NCI-H226 (cell line): ENCODE measurements around the gene DCAF11.

Source experiments
- DNase-seq: peaks from one replicate; pipeline ENCODE4 v3.0.0-alpha.2; 2015

Gene DCAF11

GRCh38 chr14:24122898-24123297, 8.3 kb downstream of the DCAF11 start:
- DNase-seq: no peak

- DNase-seq: no peak
Observed at GRCh38 chr14:24123424-24124417, 9.1 kb downstream of the DCAF11 start.

DNA sequence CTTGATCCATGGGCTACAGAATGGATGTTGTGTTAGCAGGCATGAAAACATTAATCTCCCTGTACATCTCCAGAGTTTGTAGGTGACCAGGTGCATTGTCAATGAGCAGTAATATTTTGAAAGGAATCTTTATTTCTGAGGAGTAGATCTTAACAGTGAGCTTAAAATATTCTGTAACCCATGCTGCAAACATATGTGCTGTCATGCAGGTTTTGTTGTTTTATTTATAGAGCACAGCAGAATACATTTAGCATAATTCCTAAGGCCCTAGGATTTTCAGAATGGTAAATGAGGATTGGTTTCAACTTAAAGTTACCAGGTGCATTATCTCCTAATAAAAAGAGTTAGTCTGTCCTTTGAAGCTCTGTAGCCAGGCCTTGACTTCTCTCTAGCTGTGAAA, 12.4 kb downstream of the DCAF11 start:
- DNase-seq: no peak

DNA sequence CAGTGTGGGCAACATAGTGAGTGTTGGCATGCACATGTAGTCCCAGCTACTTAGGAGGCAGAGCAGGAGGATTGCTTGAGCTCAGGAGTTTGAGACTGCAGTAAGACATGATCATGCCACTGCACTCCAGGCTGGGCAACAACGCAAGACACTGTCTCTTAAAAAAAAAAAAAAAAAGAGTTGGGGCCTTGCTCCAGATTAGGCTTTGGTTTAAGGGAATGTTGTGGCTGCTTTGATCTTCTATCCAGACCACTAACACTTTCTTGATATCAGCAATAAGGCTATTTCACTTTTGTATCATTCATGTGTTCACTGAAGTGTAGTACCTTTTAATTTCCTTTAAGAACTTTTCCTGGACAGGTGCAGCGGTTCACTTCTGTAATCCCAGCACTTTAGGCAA, 13.1 kb downstream of the DCAF11 start:
- no peak for DNase-seq

- DNase-seq: no peak
Observed at GRCh38 chr14:24129410-24129998, 14.9 kb downstream of the DCAF11 start.

DNA sequence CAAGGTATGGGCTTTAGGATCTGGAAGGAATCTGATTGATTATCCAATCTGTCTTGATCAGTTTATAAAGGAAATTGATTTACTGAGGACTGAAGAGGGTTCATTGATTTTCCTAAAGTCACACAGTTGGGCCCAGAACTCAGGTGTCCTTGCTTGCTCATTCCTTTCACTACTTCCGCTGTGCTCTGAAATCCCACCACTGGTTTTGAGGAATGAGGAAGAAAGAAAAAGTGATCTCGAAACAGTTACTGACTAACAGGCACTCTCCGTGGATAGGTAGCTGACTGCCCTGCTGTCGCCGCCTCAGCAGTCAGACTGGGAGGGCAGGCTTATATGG, 15.8 kb downstream of the DCAF11 start, which contains the start of gene FITM1:
TSS of gene FITM1 (plus strand) at position 280 of the 337 bp plus-strand sequence. CDS start 905 bp downstream, outside the sequence.
- DNase-seq: no peak

DNA sequence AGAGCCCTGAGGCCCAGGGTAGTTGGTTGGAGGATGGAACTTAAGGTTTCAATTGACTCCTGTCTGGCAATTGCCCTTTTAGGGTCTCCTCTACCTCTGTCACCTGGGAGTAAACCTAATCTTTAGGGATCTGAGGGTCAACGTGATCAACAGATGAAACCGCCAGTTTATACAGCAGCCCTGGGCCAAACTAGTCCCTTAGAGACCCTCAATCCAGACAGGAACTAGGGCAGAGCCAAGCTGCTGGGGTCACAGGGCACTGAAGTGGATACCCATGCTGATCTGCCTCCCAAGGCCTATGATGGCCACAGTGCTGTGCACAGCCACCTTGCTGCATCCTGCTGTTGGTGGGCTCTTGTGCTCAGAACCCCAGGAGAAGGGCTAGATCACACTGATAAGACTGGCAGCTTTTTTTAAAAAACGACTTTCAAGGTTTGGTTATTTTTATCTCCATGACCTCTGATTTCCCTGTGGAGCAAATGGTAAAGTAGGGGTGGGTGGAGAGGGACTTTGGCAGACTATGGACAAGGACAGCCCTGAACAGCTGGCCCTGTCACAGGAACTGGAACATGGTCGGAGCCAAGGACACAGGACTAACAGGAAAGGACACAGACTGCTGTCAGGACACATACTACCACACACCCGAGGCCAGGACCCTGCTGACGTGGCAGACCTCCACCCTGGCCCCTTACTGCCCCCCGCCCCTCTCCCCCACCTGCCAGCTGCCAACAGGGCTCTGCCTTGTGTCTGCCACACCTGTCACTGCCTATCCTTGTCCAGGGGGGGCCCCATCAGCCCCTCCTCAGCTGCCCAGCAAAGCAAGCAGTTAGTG, 16.4 kb downstream of the DCAF11 start:
- DNase-seq: no peak

GRCh38 chr14:24131549-24131966, 17.0 kb downstream of the DCAF11 start:
- no peak for DNase-seq

GRCh38 chr14:24132061-24132685, 17.6 kb downstream of the DCAF11 start:
- DNase-seq: no peak

GRCh38 chr14:24132976-24133375, 18.4 kb downstream of the DCAF11 start:
- no peak for DNase-seq

- DNase-seq: no peak
Observed at GRCh38 chr14:24133735-24134134, 19.2 kb downstream of the DCAF11 start.

DNA sequence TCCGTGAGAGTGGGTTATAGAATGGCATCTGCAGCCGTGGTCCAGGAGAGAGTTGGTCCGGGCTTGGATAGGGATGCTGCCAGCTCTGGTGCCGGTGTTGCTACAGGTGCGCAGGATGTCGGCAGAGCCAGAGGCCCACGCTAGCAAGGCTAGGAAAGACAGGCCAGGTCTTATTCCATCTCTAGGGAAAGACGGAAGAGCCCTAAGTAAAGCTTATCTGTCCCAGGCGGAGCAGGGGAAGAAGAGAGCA, 20.9 kb downstream of the DCAF11 start:
- DNase-seq: no peak

DNA sequence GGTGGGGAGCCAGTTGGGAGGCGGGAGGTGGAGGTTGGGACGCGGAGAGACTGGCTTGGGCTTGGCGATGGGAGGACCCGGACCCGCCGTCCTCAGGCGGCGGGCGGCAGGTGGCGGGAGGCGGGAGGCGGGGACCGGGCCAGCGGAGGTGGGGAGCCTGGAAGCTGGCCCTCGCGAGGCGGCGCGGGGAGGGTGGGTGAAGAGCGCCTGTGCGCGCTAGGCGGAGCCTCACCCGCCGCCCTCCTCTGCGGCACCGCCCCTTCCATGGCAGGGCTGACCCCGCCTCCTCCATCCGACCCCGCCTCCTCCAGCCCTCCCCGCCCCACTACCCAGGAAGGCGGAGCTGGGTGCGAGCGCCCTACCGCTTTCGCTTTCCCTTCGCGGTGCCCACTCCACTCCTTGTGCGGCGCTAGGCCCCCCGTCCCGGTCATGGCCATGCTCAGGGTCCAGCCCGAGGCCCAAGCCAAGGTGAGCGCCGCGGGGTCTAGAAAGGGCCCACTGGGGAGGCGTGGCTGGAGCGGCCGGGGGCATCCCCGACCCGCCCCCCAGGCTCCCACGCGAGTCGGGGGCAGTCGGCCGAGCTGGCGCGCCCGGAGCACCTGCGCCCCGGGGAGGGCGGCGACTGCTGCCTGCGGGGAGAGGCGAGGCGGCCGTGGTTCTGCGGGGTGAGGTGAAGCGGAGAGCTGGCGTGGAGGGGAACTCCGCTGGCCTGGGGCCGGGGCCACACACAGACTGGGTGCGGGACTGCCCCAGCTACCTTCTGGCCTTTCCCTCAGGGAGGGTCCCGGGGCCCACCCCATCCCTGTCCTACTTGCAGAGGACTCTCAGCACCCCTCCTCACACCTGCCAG, 21.5 kb downstream of the DCAF11 start, which contains the start of gene PSME1:
TSS of gene PSME1 (plus strand) at position 361 of the 850 bp plus-strand sequence. CDS start at position 430, 69 bp downstream.
- peak; percentile 72 for DNase-seq

DNA sequence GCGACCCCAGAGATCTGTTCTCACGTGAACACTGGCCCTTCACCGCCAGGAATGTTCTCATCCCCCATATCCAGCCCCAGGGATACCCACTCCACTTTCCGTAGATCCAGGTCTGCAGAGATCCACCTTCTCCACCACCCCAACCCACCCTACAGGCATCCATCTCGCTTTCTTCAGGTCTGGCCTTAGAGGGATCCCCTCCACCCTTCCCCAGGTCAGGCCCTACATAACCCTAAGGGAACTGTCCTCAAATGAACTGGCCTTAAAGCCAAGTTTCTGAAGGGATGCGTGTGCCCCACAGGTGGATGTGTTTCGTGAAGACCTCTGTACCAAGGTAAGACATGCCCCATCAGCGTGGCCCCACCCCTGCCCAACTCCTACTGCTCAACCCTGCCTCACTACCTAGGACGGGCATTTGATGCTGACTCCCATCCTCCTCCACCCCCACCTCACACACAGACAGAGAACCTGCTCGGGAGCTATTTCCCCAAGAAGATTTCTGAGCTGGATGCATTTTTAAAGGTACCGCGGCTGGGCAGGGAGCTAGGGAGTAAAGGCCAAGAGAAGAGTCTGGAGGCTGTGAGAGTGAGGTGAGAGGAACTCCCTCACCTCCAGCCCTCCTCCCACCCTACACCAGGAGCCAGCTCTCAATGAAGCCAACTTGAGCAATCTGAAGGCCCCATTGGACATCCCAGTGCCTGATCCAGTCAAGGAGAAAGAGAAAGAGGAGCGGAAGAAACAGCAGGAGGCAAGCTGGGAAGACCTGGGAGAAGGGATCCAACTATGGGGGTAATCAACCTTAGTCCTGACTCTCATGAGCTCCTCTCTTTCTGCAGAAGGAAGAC, 22.3 kb downstream of the DCAF11 start:
- DNase-seq: no peak

DNA sequence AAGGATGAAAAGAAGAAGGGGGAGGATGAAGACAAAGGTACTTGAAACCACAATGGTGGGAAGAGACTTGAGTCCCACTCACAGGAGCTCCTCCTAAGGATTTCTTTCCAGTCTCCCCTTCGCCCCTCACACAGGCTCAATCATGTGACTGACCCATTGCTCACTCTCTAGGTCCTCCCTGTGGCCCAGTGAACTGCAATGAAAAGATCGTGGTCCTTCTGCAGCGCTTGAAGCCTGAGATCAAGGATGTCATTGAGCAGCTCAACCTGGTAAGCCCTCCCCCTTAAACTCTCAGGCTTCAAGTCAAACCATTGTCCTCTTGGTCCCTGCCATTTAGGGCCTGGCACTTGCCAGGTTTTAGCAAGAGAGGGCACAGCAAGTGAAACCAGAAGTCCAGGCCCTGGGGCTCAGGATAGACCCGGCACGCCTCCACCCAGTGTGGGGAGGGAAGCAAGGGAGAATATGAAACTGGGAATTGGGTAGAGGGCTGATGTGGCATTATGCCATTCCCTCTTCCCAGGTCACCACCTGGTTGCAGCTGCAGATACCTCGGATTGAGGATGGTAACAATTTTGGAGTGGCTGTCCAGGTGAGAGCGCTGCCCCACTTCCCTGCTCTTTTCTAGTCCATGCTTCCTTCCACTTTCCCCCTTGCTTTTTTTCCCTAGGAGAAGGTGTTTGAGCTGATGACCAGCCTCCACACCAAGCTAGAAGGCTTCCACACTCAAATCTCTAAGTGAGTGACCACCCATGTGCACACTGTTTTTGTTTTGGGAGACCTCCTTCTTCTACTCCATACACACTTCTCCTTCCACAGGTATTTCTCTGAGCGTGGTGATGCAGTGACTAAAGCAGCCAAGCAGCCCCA, 23.2 kb downstream of the DCAF11 start:
- no peak for DNase-seq

DNA sequence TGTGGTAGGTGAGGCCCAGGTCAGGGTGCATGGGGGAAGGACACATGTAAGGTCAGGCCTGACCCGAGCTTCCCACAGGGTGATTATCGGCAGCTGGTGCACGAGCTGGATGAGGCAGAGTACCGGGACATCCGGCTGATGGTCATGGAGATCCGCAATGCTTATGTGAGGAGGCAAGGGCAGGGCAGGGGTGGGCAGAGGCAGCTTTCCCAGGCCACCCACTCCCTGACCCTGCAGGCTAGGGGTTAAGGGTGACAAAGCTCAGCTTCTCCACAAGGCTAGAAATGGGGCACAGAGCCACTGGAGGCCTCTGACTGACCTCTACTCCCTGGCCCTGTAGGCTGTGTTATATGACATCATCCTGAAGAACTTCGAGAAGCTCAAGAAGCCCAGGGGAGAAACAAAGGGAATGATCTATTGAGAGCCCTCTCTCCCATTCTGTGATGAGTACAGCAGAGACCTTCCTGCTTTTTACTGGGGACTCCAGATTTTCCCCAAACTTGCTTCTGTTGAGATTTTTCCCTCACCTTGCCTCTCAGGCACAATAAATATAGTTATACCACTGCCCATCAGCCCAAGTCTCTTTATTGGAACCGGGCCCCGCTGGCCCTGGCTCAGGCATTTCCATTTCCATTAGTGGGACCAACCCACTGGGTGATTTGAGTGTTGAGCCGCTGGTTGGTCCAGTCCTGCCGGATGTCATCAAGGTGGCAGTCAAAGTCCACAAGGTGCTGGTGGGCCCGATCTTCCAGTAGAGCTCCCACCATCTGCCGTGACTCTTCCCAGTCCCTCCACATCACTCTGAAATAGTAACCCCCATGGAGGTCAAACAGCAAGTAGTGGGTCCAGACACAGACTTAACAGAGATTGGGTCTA, 24.1 kb downstream of the DCAF11 start:
- no peak for DNase-seq

DNA sequence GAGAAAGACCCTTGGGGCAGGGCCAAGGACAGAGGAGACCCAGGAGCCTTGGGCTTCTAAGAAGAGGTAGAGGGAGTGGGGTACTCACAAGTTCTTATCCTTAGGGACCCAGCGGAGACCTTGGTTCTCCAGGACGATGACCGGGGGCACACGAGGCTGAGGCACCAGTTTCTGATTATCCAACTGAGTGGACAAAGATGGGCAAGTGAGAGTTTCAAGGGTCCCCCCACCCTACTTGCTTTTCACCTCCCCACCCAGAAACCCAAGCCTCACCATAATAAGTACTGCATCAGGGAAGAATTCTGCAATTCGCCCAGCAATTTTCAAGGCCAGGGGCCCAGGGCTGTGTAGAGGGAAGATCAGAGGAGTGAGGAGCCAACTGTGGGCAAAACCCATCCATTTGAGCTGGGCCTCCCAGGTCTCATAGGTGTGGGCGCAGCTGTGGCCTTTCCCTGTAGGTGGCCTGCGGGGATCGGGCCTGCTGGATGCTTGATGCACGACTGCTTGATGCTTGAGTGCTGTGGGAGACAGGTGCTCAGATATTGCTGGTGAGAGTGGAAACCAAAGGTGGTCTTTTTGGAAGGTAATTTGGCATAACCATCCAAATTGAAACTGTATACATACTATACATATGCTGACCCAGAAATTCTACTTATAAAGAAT, 24.8 kb downstream of the DCAF11 start:
- no peak for DNase-seq

DNA sequence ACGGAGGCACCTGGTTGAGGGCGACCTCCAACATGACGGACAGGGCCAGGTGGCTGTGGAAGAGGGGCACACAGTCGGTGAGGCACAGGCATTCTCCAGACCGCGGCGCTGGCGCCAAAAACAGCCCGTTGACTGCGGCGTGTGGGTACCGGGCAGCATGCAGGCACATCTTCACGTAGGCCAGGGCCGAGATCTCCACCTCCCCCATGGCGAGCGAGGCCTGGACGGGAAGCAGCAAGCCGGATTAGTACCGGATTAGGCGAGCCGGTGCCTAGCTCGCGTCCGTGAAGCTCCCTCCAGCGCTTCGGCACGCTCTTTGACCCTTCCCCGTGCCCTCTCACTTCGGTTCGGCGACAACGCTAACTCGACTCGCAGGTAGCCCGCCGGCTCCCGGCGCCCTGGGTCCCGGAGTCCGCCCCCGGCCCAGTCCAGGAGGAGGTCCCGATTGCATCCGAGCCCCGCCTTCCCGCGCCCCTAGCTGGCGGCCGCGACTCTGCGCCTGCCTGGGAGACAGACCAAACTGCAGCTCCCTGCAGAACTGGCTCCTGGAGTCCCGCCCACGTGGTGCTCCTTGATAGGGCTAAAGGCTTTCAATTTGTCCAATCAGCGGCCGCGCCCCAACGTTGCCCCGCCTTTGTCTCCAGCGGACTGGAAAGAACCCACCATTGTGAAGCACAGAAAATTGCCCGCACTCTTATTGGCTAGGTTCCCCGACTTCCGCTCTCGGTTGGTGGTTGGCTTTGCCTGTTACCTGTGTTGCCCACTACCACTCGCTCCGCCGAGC, 26.7 kb downstream of the DCAF11 start, which contains the start of gene EMC9:
TSS of gene EMC9 (minus strand) at position 495 of the 784 bp plus-strand sequence. CDS start at position 208, 287 bp downstream.
- peak; percentile 99 for DNase-seq
